Measurements from ENCODE around the gene OTX2. TPM values are rescaled to one million over a fixed set of nuclear protein-coding genes. Genes with fewer than 3 reads are reported as not detected.

The OTX2 gene
- not detected in 2 replicates for total RNA-seq (2014; rRNA removed)
- polyA plus RNA-seq (2012), result not detected

- no peak for DNase-seq (ENCODE audit: low read depth)
Observed at GRCh38 chr14:56810147-56810719, at the start of gene OTX2. Gene OTX2, minus strand, starts transcription at chr14:56810479. Its CDS starts 5,023 bp downstream, at chr14:56805456.

DNA sequence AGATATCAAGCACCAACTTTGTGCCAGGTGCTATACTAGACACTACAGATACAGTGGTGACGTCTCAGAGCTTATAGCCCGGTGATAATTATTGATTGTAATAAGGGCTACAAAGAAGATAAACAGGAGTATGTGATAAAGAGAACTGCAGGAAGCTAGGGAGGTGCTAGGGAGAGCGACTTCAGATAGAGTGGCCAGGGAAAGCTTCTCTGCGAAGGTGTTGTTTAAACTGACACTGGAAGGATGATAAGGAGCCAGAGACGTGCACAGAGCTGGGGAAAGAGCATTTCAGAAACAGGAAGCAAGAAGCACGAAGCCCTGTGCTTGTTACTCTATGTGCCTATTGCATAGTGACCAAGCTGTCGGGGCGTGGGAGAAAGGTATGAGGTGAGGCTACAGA lies 48.1 kb upstream of the OTX2 start:
- DNase-seq (ENCODE audit: low read depth), result no peak

GRCh38 chr14:56857216-56857615 lies 46.9 kb upstream of the OTX2 start:
- DNase-seq (ENCODE audit: low read depth), result no peak

- no peak for DNase-seq (ENCODE audit: low read depth)
Observed at GRCh38 chr14:56855891-56856461, 45.7 kb upstream of the OTX2 start.

GRCh38 chr14:56854325-56854724 lies 44.0 kb upstream of the OTX2 start:
- DNase-seq (ENCODE audit: low read depth), result no peak

DNA sequence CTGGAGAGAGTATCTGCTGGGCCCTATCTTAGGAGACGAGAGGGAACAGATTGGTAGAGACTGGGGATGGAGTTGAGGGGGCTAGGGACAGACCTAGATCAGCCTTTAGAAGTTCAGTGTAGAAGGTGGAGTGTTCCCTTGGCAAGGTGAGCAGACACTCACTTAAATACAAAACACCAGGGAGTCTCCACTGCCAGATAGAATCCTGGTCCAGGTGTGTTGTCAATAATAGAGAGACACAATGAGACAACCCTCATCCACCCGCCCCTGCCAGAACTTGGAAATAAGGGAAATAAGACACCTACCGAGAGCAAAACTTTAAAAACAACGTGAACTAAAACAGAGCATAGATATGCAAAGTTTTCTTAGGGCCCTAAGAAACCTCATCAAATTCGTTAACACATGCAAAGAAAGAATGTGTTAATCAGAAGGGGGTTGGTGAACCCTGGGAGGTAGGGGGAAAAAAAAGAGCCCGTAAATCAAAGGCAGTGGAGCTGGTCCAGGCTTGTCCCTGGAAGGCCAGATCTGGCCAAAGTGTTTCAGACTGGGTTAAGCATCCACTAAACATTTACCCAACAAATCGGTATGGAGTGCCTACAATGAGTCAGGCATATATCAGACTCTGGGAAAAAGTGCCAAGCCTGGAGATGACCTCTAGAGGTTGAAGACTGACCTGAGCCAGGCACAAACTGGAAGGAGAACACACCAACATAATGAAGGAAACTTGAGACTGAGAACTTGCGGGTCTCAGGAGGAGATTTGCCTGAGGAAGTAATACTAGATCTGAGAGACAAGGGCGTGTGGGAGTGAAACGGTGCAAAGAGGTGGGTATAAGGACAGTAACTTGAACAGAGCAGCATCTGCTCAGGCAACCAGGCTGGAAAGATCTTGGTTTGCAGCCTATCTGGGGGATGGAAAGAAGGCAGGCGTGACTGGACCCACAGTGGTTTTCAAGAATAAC lies 37.0 kb upstream of the OTX2 start:
- no peak for DNase-seq (ENCODE audit: low read depth)

DNA sequence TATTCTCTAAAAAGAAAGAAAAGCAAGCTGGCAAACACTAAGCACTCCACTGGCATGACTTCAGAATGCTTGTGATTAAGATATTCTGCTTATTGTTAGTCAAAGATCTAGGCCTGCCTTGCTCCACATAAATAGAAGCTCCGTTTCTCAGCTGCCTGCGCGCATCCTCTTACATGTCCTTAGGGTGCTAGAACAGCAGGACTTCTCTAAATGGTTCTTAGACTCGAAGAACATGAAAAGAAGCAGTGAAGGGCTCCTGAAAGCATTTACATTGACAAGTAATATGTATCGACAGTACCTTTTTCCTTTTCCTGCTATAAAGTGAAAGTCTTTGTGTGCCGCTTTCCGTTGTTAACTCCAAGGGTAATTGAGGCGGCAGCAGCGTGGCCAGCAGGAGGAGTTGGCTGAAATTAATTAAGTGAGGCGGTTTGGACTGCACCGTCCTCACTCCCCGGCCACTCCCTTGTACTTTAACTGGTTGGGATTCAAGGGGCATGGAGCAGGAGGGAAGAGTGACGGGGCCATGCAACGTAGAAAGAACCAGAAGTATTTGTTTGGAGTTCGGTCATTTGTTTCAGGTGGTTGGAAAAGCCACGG lies 34.2 kb upstream of the OTX2 start:
- DNase-seq (ENCODE audit: low read depth), result no peak

GRCh38 chr14:56841611-56842010 lies 31.3 kb upstream of the OTX2 start:
- DNase-seq (ENCODE audit: low read depth), result no peak

- DNase-seq (ENCODE audit: low read depth), result no peak
Observed at GRCh38 chr14:56840221-56840620, 29.9 kb upstream of the OTX2 start.

GRCh38 chr14:56829151-56829550 lies 18.9 kb upstream of the OTX2 start:
- DNase-seq (ENCODE audit: low read depth), result no peak

- no peak for DNase-seq (ENCODE audit: low read depth)
Observed at GRCh38 chr14:56826214-56826613, 15.9 kb upstream of the OTX2 start.

DNA sequence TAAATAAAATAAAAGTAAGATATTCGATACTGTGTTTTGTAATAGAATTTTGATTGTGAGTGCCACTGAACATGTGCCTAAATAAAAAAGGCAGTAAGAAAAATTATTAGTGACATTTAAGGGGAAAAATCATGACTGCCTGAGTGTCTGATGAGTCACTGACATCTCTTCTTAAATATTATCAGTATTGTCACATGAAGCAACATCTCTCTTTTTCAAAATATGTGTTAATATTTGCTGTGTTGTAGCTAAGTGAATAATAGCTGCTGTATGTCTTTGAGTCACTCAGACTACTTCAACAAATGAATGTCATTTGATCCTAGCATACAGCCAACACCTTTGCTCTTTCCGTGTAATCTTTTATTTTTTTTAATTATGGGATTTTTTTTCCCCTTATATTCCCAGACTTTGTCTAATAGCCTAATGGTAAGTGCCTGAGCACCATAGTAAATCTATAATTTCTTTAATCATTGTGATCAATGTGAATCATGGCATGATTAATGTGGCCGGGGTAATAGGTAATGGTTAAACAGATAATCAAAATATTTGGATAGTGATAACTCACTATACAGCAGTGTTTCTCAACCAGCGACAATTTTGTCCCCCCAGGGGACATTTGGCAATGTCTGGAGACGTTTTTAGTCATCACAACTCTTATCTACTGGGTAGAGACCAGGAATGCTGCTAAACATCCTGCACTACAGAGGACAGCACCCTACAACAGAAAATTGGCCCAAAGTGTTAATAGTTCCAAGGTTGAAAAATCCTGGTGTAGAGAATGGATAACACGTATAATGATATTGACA lies 11.7 kb upstream of the OTX2 start:
- no peak for DNase-seq (ENCODE audit: low read depth)

- no peak for DNase-seq (ENCODE audit: low read depth)
Observed at GRCh38 chr14:56821177-56821576, 10.9 kb upstream of the OTX2 start.

DNA sequence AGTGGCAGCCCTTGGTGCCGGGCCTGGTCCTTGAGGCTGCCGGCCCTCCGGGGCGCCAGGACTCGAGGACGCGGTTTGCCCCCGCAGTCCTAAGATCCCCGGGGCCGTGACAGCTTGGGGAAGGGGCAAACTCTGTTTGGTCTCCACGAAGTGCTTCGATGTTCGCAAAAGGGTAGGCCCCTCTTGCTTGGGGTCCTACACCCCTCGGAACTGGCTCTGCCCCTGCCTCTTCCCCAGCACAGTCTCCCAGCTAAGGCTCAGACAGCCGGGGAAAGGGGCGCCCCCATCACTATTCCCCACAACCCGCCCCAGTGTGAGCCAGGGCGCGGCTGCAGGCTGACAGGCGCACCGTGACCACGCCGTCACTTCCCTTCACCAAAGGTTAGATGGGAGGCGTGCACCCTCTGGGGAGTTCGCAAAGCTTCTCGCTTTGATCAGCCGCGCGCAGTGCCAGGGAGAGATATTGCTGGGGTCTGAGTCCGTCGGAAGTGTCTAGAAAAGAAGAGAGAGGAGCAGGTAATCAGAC lies 7.2 kb upstream of the OTX2 start:
- no peak for DNase-seq (ENCODE audit: low read depth)

- no peak for DNase-seq (ENCODE audit: low read depth)
Observed at GRCh38 chr14:56816574-56817391, 6.5 kb upstream of the OTX2 start.

- no peak for DNase-seq (ENCODE audit: low read depth)
Observed at GRCh38 chr14:56815745-56816144, 5.5 kb upstream of the OTX2 start.

- no peak for DNase-seq (ENCODE audit: low read depth)
Observed at GRCh38 chr14:56814969-56815700, 4.9 kb upstream of the OTX2 start.

- DNase-seq (ENCODE audit: low read depth), result no peak
Observed at GRCh38 chr14:56814519-56814959, 4.3 kb upstream of the OTX2 start.

DNA sequence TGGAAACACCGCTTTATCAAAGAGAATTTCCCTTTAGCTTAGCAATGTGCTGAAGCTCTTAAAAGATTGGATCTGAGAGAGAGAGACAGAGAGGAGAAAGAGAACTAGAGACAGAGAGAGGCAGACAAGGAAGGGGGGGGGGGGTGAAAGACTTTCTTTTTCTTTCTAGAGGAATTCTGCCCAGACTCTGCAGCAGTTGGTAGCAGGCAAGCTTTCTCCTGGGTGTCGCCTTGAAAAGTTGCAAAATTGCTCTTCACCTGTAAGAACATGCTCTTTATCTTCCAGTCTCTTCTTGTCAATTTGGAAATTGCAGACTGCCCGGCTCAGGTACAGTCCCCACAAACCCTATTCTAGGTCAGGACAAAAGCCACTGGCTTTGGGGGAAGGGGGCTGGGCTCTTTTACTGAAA lies 2.9 kb upstream of the OTX2 start:
- no peak for DNase-seq (ENCODE audit: low read depth)
